Hematopoietic multipotent progenitor cell treated with erythropoietin and hydrocortisone succinate and interleukin-3 and kit ligand, for 15 days (in vitro differentiated cells): Measurements from ENCODE around the gene TBC1D12.
"Not testable (repeated sequence)": the region's sequence is repeated elsewhere in the genome, so short reads cannot be mapped to it uniquely, and the experiment has no call there.

ENCODE experiments used
- DNase-seq: peaks from one replicate; pipeline ENCODE4 v3.0.0-alpha.2; 2015; ENCODE audit warnings: low spot score

The TBC1D12 gene

GRCh38 chr10:94456942-94457341, 54.6 kb downstream of the TBC1D12 start:
- DNase-seq = no peak

GRCh38 chr10:94459385-94459784, 57.0 kb downstream of the TBC1D12 start:
- no peak for DNase-seq

- DNase-seq = no peak
Measured at GRCh38 chr10:94461503-94461902, 59.2 kb downstream of the TBC1D12 start.

- DNase-seq = no peak
Measured at GRCh38 chr10:94462130-94462529, 59.8 kb downstream of the TBC1D12 start.

GRCh38 chr10:94465684-94466083, 63.3 kb downstream of the TBC1D12 start:
- no peak for DNase-seq

GRCh38 chr10:94481410-94481809, 79.1 kb downstream of the TBC1D12 start:
- DNase-seq = no peak

GRCh38 chr10:94483970-94484369, 81.6 kb downstream of the TBC1D12 start:
- no peak for DNase-seq

GRCh38 chr10:94485094-94485493, 82.8 kb downstream of the TBC1D12 start:
- no peak for DNase-seq

- DNase-seq = no peak
Measured at GRCh38 chr10:94487575-94487974, 85.2 kb downstream of the TBC1D12 start.

GRCh38 chr10:94489107-94489506, 86.8 kb downstream of the TBC1D12 start:
- DNase-seq = no peak

- DNase-seq = no peak
Measured at GRCh38 chr10:94489976-94490788, 87.8 kb downstream of the TBC1D12 start.

- no peak for DNase-seq
Measured at GRCh38 chr10:94490789-94491039, 88.4 kb downstream of the TBC1D12 start.

- DNase-seq = no peak
Measured at GRCh38 chr10:94493463-94493862, 91.1 kb downstream of the TBC1D12 start.

GRCh38 chr10:94496010-94496409, 93.7 kb downstream of the TBC1D12 start:
- no peak for DNase-seq

- no peak for DNase-seq
Measured at GRCh38 chr10:94496646-94497045, 94.3 kb downstream of the TBC1D12 start.

- DNase-seq = no peak
Measured at GRCh38 chr10:94500063-94500462, 97.7 kb downstream of the TBC1D12 start.

GRCh38 chr10:94521276-94522250, 119.2 kb downstream of the TBC1D12 start:
- no peak for DNase-seq

- no peak for DNase-seq
Measured at GRCh38 chr10:94524146-94524545, 121.8 kb downstream of the TBC1D12 start.

GRCh38 chr10:94524711-94525110, 122.4 kb downstream of the TBC1D12 start:
- DNase-seq = no peak

- not testable (repeated sequence) for DNase-seq
Measured at GRCh38 chr10:94531550-94531949, 129.2 kb downstream of the TBC1D12 start.

GRCh38 chr10:94533027-94533426, 130.7 kb downstream of the TBC1D12 start:
- no peak for DNase-seq

GRCh38 chr10:94542282-94542681, 139.9 kb downstream of the TBC1D12 start:
- DNase-seq = not testable (repeated sequence)

GRCh38 chr10:94545391-94546048, 143.2 kb downstream of the TBC1D12 start, which contains the start of gene HELLS:
Gene HELLS (plus strand): TSS chr10:94545788. CDS start chr10:94545922, 134 bp downstream.
- DNase-seq = peak; percentile 77
